Heart left ventricle (tissue), 16 donors: ENCODE measurements around the gene ATXN1. TPM values are rescaled to one million over a fixed set of nuclear protein-coding genes. Genes with fewer than 3 reads are reported as not detected.

Experiments used
- ATAC-seq, 4 donors: fragments of 200-7000 bp; cut with Tn5 transposase; one replicate each; pipeline ENCODE4 v1.9.1; 2020 to 2022; ENCODE audit warnings: moderate library complexity in 4 of 4, mild to moderate bottlenecking in 3 of 4, moderate number of reproducible peaks in 1 of 4
- DNase-seq, 5 donors: peaks; one replicate each; pipeline ENCODE4 v3.0.0-alpha.2; 2020
- H3K27ac ChIP-seq, 12 donors: fragments of 200-600 bp; sonication (generic) in 4 of 12; one replicate each; pipeline versions ENCODE4 v1.5.0 to v1.8.0; 2016 to 2022; ENCODE audit warnings: mild to moderate bottlenecking in 2 of 12
- H3K27me3 ChIP-seq, 9 donors: fragments of 200-600 bp; sonication (generic) in 2 of 9; one replicate each; pipeline versions ENCODE4 v1.5.1 to v1.8.0; 2016 to 2022; ENCODE audit warnings: mild to moderate bottlenecking in 3 of 9
- H3K36me3 ChIP-seq, 9 donors: fragments of 200-600 bp; sonication (generic) in 2 of 9; one replicate each; pipeline versions ENCODE4 v1.5.0 to v1.8.0; 2018 to 2022; ENCODE audit warnings: mild to moderate bottlenecking in 2 of 9
- H3K4me1 ChIP-seq, 12 donors: fragments of 200-600 bp; sonication (generic) in 4 of 12; one replicate each; pipeline versions ENCODE4 v1.5.0 to v1.8.0; 2016 to 2022; ENCODE audit warnings: mild to moderate bottlenecking in 3 of 12
- H3K4me3 ChIP-seq, 12 donors: fragments of 200-600 bp; sonication (generic) in 4 of 12; one replicate each; pipeline versions ENCODE4 v1.5.0 to v1.8.0; 2017 to 2022; ENCODE audit warnings: mild to moderate bottlenecking in 9 of 12, moderate library complexity in 4 of 12
- H3K9me3 ChIP-seq, 12 donors: fragments of 200-600 bp; sonication (generic) in 4 of 12; one replicate each; pipeline versions ENCODE4 v1.5.0 to v1.8.0; 2016 to 2022; ENCODE audit warnings: mild to moderate bottlenecking in 1 of 12
- POLR2A ChIP-seq, 2 donors: fragments of 450-650 bp; IDR thresholded peaks; one replicate each; pipeline ENCODE4 v1.6.1; 2017; ENCODE audit warnings: antibody characterized with exemption in 2 of 2, mild to moderate bottlenecking in 2 of 2, moderate library complexity in 2 of 2
- WGBS, 4 donors: extraction: QIAGEN DNeasy Blood & Tissue Kit in 2 of 4; methylation state at CpG; one replicate each; pipeline versions ENCODE4 v1.1.5 to v1.1.7; 2013 to 2018; 5-methylcytosine and 5-hydroxymethylcytosine counted together
- intact Hi-C, 10 donors: fragments of 100-400 bp; cut with DNase I; formaldehyde crosslinking; loops; one replicate each; pipeline versions ENCODE4 v1.11.1 to v1.14.2; 2022
- polyA plus RNA-seq, 2 donors: library from polyadenylated mRNA; stranded (reverse); fragments of 200-250 nt; gene quantifications; one replicate each; pipeline ENCODE4 v1.2.3, GENCODE V29; 2013
- total RNA-seq, 9 donors: library from RNA; depleted of rRNA in 2 of 9; stranded (reverse); fragments of >200 nt in 2 of 9; fragmentation: NEBNext Ultra II Directional in 3 of 9; extraction: Animal tissue kit (Norgen Biotek cat#: 25700) in 3 of 9; gene quantifications; one replicate each; pipeline versions ENCODE4 v1.1.0 to v1.2.4, GENCODE V29; 2016 to 2023
- TF ChIP-seq, protein P1 (sequence below), 12 donors: fragments of 200-600 bp; sonication (generic) in 4 of 12; IDR thresholded peaks; one replicate each; pipeline versions ENCODE4 v1.5.0 to v1.8.0; 2018 to 2022; ENCODE audit warnings: antibody characterized with exemption in 12 of 12, mild to moderate bottlenecking in 5 of 12
- donor health status: ischemic (EF 13 %, LVEDD 7.1; RV severe dilation, severe dysfunction).
- donor health status: healthy with polysubstance abuse.
- donor health status: DM: no; HTN: yes; CAD: no.
- donor health status: DM: no; HTN: no; CAD: no.
- donor health status: ischemic (EF 25% LVEDD 6.9; RV normal size, moderate dysfunction).
- donor health status: ischemic (EF 25% LVEDD 5.7; RV mildly dilated, moderate dysfunction).
- donor health status: healthy.
- donor health status: DM: yes; HTN: yes; CAD: no.
- donor health status: ischemic (EF 35%, LVEDD 5.7; RV mildly dilated, moderate dysfunction).
- donor health status: nonischemic (EF 11% LVEDD 7.7; RV severe dilation, severe dysfunction).
- donor health status: DM: yes; HTN: yes; CAD: no.
- donor health status: PGD.
- donor health status: ischemic (EF 29% LVEDD 5.4; RV normal size, mild dysfunction).
- donor health status: nonischemic (EF 23%, LVEDD 6.1; RV moderate dilation, normal function).

Gene ATXN1
- total and polyA plus RNA-seq, 11 donors, result 8.7 to 51.8 (median 36.0) TPM

DNA sequence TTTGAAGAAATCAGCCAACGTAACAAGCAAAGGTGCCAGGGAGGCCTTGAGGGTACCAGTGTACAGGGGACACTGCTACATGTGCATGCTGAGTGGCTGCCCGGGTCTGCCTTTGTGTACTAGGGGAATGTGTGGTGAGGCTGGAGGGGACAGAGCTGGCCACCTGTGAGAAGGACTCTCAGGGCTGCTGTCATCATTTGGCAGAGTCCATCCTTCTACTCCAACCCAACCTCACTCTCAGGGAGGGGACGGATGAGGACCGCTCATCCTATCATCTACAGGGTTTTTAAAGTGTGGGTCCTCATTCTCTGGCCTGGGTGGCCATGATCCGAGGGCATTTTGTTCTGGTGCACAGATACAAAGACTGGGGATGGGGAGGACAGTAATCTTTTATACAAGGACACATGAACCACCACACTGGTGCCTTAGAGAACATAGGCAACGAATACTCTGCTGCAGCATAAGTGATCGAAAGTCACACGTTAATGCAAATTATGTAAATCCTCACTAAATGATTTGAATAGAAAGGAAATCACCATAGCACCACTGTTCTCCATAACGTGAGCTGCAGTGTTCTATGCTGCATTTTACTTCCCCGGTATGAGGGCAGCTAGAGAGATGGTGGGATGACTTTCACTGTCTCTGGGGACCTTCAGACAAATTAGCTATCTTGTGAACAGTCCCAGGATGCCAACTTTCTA is 341.5 kb downstream of the ATXN1 start:
- peak overlapping the region in 1 of 12 donors; percentile 69 for H3K27ac ChIP-seq
- no peak for TF ChIP-seq POLR2A (IDR thresholded peaks at IDR 0.05)
- TF ChIP-seq, protein P1, sequence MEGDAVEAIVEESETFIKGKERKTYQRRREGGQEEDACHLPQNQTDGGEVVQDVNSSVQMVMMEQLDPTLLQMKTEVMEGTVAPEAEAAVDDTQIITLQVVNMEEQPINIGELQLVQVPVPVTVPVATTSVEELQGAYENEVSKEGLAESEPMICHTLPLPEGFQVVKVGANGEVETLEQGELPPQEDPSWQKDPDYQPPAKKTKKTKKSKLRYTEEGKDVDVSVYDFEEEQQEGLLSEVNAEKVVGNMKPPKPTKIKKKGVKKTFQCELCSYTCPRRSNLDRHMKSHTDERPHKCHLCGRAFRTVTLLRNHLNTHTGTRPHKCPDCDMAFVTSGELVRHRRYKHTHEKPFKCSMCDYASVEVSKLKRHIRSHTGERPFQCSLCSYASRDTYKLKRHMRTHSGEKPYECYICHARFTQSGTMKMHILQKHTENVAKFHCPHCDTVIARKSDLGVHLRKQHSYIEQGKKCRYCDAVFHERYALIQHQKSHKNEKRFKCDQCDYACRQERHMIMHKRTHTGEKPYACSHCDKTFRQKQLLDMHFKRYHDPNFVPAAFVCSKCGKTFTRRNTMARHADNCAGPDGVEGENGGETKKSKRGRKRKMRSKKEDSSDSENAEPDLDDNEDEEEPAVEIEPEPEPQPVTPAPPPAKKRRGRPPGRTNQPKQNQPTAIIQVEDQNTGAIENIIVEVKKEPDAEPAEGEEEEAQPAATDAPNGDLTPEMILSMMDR (IDR thresholded peaks at IDR 0.05), result no peak
- H3K9me3 ChIP-seq, result no peaks in the 10 kb centered on the region
- intact Hi-C loops, result loop anchor here in 5 of 10 donors (10.0 kb wide), 5 partner anchors 85 to 665 kb away; partner anchors contain the start of genes ATXN1 (in 3 of the 5) and GMPR (in 1 of the 5)
- peaks cover 0 to 31% (median 14%) of the 10 kb centered on the region in 12 donors for H3K4me1 ChIP-seq
- H3K27me3 ChIP-seq, result no peaks in the 10 kb centered on the region
- no peaks in the 10 kb centered on the region for H3K36me3 ChIP-seq
- WGBS, 4 donors, result 86 to 93% (median 89%) methylated on average over 9 to 10 of the region's 10 CpGs
- H3K4me3 ChIP-seq, result no peak overlapping the region
- ATAC-seq, result peak in 1 of 4 donors; percentile 55
- DNase-seq, result no peak

DNA sequence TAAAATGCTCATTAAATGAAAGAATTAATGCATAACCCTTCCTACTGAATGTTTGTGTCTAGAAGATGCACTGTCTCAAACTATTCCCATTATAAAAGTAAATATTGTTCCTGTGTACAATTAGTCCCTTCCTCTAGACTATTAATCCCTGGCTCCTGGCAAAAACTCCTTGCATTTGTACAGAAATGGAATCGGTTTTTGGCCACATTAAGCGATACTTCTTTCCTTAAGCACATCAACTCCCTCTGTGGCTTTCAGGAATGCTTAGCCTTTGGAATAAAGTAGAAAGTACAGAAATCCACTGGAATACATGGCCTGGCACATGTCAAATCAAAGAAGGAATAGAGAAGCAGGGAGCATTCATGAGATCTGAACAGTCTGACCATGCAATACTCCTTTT is 343.1 kb downstream of the ATXN1 start:
- H3K4me1 ChIP-seq, result peaks cover 0 to 48% (median 26%) of the 10 kb centered on the region in 12 donors
- TF ChIP-seq POLR2A (IDR thresholded peaks at IDR 0.05), result no peak
- TF ChIP-seq, protein P1 (IDR thresholded peaks at IDR 0.05), result no peak

DNA sequence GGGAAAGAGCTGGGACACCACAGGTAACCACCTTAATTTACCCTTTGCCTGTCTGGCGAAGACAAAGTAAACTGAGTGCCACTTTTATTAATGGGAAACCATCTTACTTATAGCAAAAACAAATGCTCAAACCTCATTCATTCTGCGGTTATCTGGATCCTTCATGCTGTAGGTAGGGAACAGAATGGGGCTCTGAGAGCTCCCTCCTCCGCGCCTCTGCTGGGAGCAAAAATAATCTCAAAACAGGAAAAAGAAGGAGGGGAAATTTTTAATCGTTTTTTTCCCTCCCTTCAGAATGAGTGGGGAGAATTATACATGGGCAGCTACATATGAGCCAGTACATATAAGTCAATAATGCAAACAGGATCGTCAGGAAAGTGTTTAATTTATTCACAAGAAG is 345.6 kb downstream of the ATXN1 start:
- DNase-seq (no peak), ATAC-seq (no peak)
- no peaks in the 10 kb centered on the region for H3K9me3 ChIP-seq
- no peak overlapping the region for H3K4me3 ChIP-seq
- TF ChIP-seq POLR2A (IDR thresholded peaks at IDR 0.05), result no peak
- TF ChIP-seq, protein P1 (IDR thresholded peaks at IDR 0.05), result no peak
- no peaks in the 10 kb centered on the region for H3K36me3 ChIP-seq
- peaks cover 0 to 43% (median 21%) of the 10 kb centered on the region in 12 donors for H3K4me1 ChIP-seq
- H3K27ac ChIP-seq, result no peak overlapping the region
- 88 to 93% (median 89%) methylated on average over 6 of the region's 6 CpGs for WGBS, 4 donors
- intact Hi-C loops, result loop anchor here in 5 of 10 donors (10.0 kb wide), 5 partner anchors 89 to 669 kb away; partner anchors contain the start of genes ATXN1 (in 3 of the 5) and GMPR (in 1 of the 5)
- no peaks in the 10 kb centered on the region for H3K27me3 ChIP-seq

More for the DNA sequence above, 343.1 kb downstream of the ATXN1 start:
- intact Hi-C loops, result loop anchor here in 5 of 10 donors (10.0 kb wide), 5 partner anchors 87 to 667 kb away; partner anchors contain the start of genes ATXN1 (in 3 of the 5) and GMPR (in 1 of the 5)
- H3K4me3 ChIP-seq, result no peak overlapping the region
- ATAC-seq (no peak), DNase-seq (no peak)
- no peaks in the 10 kb centered on the region for H3K36me3 ChIP-seq
- H3K27me3 ChIP-seq, result no peaks in the 10 kb centered on the region
- H3K27ac ChIP-seq, result no peak overlapping the region
- H3K9me3 ChIP-seq, result no peaks in the 10 kb centered on the region
- 71 to 86% (median 81%) methylated on average over 2 of the region's 2 CpGs for WGBS, 4 donors

DNA sequence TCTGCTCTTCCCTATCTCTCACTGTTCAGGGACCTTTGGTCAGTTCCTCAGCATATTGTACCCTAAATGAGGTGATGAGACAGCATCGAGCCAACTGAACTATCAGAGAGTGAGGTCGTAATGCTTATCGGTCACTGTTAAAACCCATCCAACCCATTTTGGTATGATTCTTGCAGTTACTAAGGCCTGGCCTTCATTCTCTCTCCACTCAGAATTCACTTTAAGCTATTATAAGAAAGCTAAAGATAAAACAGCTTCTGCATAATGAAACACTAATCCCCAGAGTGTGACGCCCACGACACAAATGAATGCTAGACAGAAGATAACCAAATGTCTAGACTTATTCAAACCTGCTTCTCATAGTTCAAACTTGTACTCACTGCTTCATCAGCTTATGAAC is 347.1 kb downstream of the ATXN1 start:
- WGBS, 4 donors, result 26 to 40% (median 30%) methylated on average over 5 of the region's 5 CpGs
- intact Hi-C loops, result loop anchor here in 8 of 10 donors (5.0 to 10.0 kb wide), 6 partner anchors 91 to 671 kb away; partner anchors contain the start of genes ATXN1 (in 7 of the 8) and GMPR (in 1 of the 8)
- ATAC-seq (peak in 3 of 4 donors; percentile 72 to 86 (median 78)), DNase-seq (peak in 1 of 5 donors; percentile 48)
- no peaks in the 10 kb centered on the region for H3K27me3 ChIP-seq
- H3K27ac ChIP-seq, result peak overlapping the region in 6 of 12 donors; percentile 7 to 62 (median 49)
- peak overlapping the region in 1 of 12 donors; percentile 19 for H3K4me3 ChIP-seq
- H3K4me1 ChIP-seq, result peaks cover 0 to 39% (median 18%) of the 10 kb centered on the region in 12 donors
- no peaks in the 10 kb centered on the region for H3K36me3 ChIP-seq
- TF ChIP-seq POLR2A (IDR thresholded peaks at IDR 0.05), result no peak
- TF ChIP-seq, protein P1 (IDR thresholded peaks at IDR 0.05), result no peak
- H3K9me3 ChIP-seq, result no peaks in the 10 kb centered on the region
